ENCODE data around the gene PCBP1. TPM values are rescaled to one million over a fixed set of nuclear protein-coding genes. Genes with fewer than 3 reads are reported as not detected.
"Not testable (repeated sequence)": the region's sequence is repeated elsewhere in the genome, so short reads cannot be mapped to it uniquely, and the experiment has no call there.

PCBP1 gene
- total RNA-seq, 1 donor from 2014 or later, result 17.1 TPM

DNA sequence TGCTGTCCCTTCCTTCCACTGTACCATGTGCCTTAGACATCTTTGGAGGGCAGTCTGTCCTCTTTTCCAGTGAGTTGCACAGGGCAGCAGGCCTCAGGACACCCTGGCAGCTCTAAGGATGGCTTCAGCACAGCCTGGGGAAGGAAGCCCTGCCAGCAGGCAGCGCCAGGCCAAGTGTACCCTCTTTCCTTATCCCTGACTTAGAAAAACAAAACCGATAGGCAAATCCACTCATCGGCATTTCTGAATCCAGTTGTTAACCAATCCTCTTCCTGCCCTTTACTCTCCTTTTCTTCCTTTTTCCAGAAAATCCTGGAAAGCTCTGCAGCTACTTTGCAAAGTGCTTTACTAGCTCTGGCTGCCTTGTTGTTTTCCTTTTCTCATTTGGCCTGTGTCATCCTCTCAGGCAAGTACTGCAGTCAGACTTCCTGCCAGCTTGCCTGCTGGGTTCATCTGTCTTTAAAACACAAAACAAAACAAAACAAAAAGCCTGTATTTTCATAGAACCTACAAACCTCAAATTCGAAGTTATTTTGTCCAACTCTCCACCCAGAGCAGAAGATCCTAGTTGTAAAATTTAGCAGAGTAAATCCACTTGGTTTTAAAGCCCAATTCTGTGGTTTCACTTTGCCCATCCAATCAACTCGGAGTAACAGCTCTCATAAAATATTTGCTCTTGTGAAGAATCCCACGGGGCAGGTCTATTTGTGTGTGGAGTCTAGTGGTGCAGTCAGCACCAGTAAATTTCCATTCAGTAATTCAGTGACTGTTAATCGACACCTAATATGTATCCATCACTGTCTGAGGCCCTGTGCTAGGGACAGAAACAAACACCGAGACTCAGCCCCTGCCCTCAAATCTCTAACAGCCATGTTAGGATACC lies 45.2 kb downstream of the PCBP1 start:
- DNase-seq (ENCODE audit: low read depth) (peak; percentile 61), FAIRE-seq (no peak)
- no peak overlapping the region for H3K4me3 ChIP-seq (ENCODE audit: low read depth, low read length)
- TF ChIP-seq, protein P1, sequence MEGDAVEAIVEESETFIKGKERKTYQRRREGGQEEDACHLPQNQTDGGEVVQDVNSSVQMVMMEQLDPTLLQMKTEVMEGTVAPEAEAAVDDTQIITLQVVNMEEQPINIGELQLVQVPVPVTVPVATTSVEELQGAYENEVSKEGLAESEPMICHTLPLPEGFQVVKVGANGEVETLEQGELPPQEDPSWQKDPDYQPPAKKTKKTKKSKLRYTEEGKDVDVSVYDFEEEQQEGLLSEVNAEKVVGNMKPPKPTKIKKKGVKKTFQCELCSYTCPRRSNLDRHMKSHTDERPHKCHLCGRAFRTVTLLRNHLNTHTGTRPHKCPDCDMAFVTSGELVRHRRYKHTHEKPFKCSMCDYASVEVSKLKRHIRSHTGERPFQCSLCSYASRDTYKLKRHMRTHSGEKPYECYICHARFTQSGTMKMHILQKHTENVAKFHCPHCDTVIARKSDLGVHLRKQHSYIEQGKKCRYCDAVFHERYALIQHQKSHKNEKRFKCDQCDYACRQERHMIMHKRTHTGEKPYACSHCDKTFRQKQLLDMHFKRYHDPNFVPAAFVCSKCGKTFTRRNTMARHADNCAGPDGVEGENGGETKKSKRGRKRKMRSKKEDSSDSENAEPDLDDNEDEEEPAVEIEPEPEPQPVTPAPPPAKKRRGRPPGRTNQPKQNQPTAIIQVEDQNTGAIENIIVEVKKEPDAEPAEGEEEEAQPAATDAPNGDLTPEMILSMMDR (IDR thresholded peaks at IDR 0.05; ENCODE audit: insufficient read depth, low read length, severe bottlenecking), result no peak
- no peaks in the 10 kb centered on the region for H3K27me3 ChIP-seq (ENCODE audit: control insufficient read depth, insufficient read depth, low read length)
- no peaks in the 10 kb centered on the region for H3K36me3 ChIP-seq (ENCODE audit: control insufficient read depth, insufficient read depth, low read length)

DNA sequence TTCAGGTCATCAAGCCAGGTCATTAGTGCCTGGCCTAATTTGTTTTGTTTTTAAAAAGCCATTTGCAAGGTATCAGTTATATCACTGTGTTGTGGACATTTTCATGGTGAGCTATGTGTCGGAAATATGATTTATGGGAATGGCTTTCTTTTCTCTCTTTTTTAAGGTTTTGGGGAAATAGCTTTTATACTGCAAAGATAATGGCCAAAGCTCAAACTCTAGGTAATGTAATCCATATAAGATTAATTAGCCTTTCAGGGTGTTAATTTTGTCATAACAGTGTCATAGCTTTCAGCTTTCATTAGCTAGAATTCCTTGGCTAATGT lies 45.8 kb downstream of the PCBP1 start:
- TF ChIP-seq, protein P1 (IDR thresholded peaks at IDR 0.05; ENCODE audit: insufficient read depth, low read length, severe bottlenecking), result no peak
- DNase-seq (ENCODE audit: low read depth) (no peak), FAIRE-seq (no peak)
- no peak overlapping the region for H3K4me3 ChIP-seq (ENCODE audit: low read depth, low read length)
- H3K27me3 ChIP-seq (ENCODE audit: control insufficient read depth, insufficient read depth, low read length), result no peaks in the 10 kb centered on the region
- H3K36me3 ChIP-seq (ENCODE audit: control insufficient read depth, insufficient read depth, low read length), result no peaks in the 10 kb centered on the region

DNA sequence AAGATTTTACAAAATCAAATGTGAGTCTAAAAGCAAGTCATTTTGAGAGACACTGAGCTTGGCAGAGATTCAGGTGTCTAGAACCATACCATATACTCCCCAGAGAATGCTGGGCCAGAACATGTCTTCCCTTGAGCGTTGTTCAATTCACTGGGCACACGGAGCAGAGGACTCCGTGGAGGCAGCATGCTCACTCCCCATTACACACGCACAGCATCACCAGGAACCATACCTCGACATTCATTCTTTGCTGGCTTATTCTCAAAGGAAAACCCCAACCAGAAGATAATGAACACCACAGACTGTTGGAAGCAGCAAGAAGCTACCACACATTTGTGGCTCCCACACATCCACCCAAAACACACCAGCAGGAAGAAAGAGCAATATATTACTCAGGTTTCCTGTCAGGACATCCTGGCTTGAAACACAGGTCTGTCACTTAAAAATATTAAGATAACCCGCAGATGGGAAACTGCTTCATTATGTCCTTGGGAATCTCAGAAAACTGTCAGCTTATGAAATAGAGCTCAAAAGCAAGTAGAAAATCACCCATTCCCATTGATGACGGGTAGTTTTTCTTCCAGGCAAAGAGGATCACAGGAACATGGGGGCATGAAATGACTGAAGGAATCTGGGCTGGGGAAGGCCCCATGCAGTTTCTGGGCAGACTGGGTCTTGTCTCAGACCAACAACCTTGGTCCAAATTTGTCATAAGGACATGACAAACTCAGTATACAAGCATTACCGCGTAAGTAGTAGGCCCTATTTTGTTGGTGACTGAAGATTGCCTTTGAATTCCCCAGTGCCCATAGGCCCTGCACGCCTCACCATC lies 46.4 kb downstream of the PCBP1 start:
- no peak for FAIRE-seq

DNA sequence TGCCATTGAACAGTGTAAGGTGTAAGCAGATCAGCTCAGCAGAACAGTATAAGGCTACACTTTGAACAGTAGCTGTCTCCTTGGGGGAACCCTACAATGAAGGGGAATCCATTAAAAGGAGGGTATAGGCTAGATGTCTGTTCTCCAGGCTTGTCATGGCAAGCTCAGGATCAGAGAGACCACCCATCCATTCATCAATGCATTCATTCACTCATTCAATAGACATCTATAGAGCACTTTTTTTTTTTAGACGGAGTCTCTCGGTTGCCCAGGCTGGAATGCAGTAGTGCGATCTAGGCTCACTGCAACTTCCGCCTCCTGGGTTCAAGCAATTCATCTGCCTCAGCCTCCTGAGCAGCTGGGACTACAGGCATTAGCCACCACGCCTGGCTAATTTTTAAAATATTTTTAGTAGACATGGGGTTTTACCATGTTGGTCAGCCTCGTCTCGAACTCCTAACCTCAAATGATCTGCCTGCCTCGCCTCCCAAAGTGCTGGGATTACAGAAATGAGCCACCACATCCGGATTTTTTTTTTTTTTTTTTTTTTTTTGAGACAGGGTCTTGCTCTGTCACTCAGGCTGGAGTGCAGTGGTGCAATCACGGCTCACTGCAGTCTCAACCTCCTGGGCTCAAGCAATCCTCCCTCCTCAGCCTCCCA lies 47.2 kb downstream of the PCBP1 start:
- not testable (repeated sequence) for H3K36me3 ChIP-seq (ENCODE audit: control insufficient read depth, insufficient read depth, low read length); DNase-seq (ENCODE audit: low read depth); H3K27me3 ChIP-seq (ENCODE audit: control insufficient read depth, insufficient read depth, low read length); FAIRE-seq; H3K4me3 ChIP-seq (ENCODE audit: low read depth, low read length)

More for the DNA sequence above, 46.4 kb downstream of the PCBP1 start:
- no peaks in the 10 kb centered on the region for H3K27me3 ChIP-seq (ENCODE audit: control insufficient read depth, insufficient read depth, low read length)
- DNase-seq (ENCODE audit: low read depth), result no peak
- no peaks in the 10 kb centered on the region for H3K36me3 ChIP-seq (ENCODE audit: control insufficient read depth, insufficient read depth, low read length)
- TF ChIP-seq, protein P1 (IDR thresholded peaks at IDR 0.05; ENCODE audit: insufficient read depth, low read length, severe bottlenecking), result no peak
- no peak overlapping the region for H3K4me3 ChIP-seq (ENCODE audit: low read depth, low read length)

Other genes starting within 250 kb of the PCBP1 start
- 22.9 and 30.5 TPM in 2 replicates for gene SNRNP27, start 193.5 kb upstream of the PCBP1 start, total RNA-seq
- 30.5 and 45.4 TPM in 2 replicates for gene MXD1, start 172.4 kb upstream of the PCBP1 start, total RNA-seq
- 0.26 and 0.38 TPM in 2 replicates for gene ASPRV1, start 125.8 kb upstream of the PCBP1 start, total RNA-seq
- gene C2orf42, start 103.5 kb downstream of the PCBP1 start, total RNA-seq, result 14.5 and 17.9 TPM in 2 replicates
- gene TIA1, start 161.2 kb downstream of the PCBP1 start, total RNA-seq, result 58.7 and 81.8 TPM in 2 replicates
- 30.9 and 31.1 TPM in 2 replicates for gene PCYOX1, start 170.7 kb downstream of the PCBP1 start, total RNA-seq
- 182 and 210 TPM in 2 replicates for gene SNRPG, start 206.3 kb downstream of the PCBP1 start, total RNA-seq
- 21.5 and 23.4 TPM in 2 replicates for gene FAM136A, start 214.6 kb downstream of the PCBP1 start, total RNA-seq

Data from bronchial epithelial cell (primary cell).